ENCODE data around the gene CFAP54. TPM values are rescaled to one million over a fixed set of nuclear protein-coding genes. Genes with fewer than 3 reads are reported as not detected.

Gene CFAP54
- total and polyA plus RNA-seq, 2 donors (not counting 1 experiment from before 2014, with no cell fraction given): 0.93 to 7.1 TPM

DNA sequence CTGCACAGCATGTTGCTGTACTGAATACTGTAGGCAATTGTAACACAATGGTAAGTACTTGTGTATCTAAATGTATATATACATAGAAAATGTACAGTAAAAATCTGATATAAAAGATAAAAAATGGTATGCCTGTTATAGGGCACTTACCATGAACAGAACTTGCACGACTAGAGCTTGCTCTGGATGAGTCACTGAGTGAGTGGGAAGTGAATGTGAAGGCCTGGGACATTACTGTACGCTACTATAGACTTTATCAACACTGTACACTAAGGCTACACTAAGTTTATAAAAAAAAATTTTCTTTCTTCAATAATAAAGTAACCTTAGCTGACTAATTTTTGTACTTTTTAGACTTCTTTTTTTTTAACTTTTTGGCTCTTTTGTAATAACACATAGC is 393.5 kb downstream of the CFAP54 start:
- Histone ChIP-seq H2AFZ (ENCODE audit: low read length) (no peak overlapping the region), H3K27ac (ENCODE audit: insufficient read depth, low read length) (no peak overlapping the region), H3K27me3 (ENCODE audit: control insufficient read depth, insufficient read depth, low read length) (no peaks in the 10 kb centered on the region), H4K20me1 (ENCODE audit: control insufficient read depth, extremely low read depth, insufficient read depth, low read length) (no peaks in the 10 kb centered on the region), H3K79me2 (ENCODE audit: control insufficient read depth, insufficient read depth, low read length) (no peaks in the 10 kb centered on the region), H3K9me3 (ENCODE audit: control insufficient read depth, insufficient read depth, low read depth, low read length) (no peaks in the 10 kb centered on the region), H3K9ac (ENCODE audit: insufficient read depth, low read length) (no peak overlapping the region), H3K36me3 (ENCODE audit: control insufficient read depth, insufficient read depth, low read length) (no peaks in the 10 kb centered on the region), H3K4me1 (ENCODE audit: control insufficient read depth, extremely low read depth, insufficient read depth, low read length) (no peaks in the 10 kb centered on the region), H3K4me3 (replicated peaks in 1 of 4; ENCODE audit: control extremely low read depth in 1 of 4, insufficient read depth in 1 of 4, low read depth in 3 of 4, low read length in 4 of 4) (no peak overlapping the region), H3K4me2 (ENCODE audit: extremely low read depth, insufficient read depth, low read length) (no peak overlapping the region)
- TF ChIP-seq, protein P1, sequence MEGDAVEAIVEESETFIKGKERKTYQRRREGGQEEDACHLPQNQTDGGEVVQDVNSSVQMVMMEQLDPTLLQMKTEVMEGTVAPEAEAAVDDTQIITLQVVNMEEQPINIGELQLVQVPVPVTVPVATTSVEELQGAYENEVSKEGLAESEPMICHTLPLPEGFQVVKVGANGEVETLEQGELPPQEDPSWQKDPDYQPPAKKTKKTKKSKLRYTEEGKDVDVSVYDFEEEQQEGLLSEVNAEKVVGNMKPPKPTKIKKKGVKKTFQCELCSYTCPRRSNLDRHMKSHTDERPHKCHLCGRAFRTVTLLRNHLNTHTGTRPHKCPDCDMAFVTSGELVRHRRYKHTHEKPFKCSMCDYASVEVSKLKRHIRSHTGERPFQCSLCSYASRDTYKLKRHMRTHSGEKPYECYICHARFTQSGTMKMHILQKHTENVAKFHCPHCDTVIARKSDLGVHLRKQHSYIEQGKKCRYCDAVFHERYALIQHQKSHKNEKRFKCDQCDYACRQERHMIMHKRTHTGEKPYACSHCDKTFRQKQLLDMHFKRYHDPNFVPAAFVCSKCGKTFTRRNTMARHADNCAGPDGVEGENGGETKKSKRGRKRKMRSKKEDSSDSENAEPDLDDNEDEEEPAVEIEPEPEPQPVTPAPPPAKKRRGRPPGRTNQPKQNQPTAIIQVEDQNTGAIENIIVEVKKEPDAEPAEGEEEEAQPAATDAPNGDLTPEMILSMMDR (conservative IDR thresholded peaks at IDR 0.05 in 1 of 2, IDR thresholded peaks at IDR 0.05 in 1 of 2; ENCODE audit: low read depth in 1 of 2, low read length in 2 of 2): no peak
- no peak for TF ChIP-seq EZH2 (IDR thresholded peaks at IDR 0.05; ENCODE audit: low read length, missing control alignments)
- DNase-seq (ENCODE audit: low read depth in 2 of 2): peak; percentile 64 to 93

DNA sequence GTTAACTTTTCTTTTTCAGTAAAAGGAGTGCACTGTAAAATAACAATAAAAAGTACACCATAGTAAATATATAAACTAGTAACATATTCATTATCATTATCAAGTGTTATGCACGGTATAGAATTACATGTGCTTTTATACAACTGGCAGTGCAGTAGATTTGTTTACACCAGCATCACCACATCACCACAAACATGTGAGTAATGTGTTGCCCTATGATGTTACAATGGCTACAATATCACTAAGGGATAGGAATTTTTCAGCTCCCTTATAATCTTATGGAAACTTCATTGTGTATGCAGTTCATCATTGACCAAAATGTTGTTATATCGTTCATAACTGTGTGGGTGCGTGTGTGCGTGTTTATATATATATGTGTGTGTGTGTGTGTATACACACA is 394.2 kb downstream of the CFAP54 start:
- H3K27ac ChIP-seq (ENCODE audit: insufficient read depth, low read length): no peak overlapping the region
- H3K9me3 ChIP-seq (ENCODE audit: control insufficient read depth, insufficient read depth, low read depth, low read length): no peaks in the 10 kb centered on the region
- TF ChIP-seq, protein P1 (conservative IDR thresholded peaks at IDR 0.05 in 1 of 2, IDR thresholded peaks at IDR 0.05 in 1 of 2; ENCODE audit: low read depth in 1 of 2, low read length in 2 of 2): no peak
- no peak for TF ChIP-seq EZH2 (IDR thresholded peaks at IDR 0.05; ENCODE audit: low read length, missing control alignments)
- no peaks in the 10 kb centered on the region for H3K79me2 ChIP-seq (ENCODE audit: control insufficient read depth, insufficient read depth, low read length)
- H3K4me2 ChIP-seq (ENCODE audit: extremely low read depth, insufficient read depth, low read length): no peak overlapping the region
- no peaks in the 10 kb centered on the region for H3K36me3 ChIP-seq (ENCODE audit: control insufficient read depth, insufficient read depth, low read length)
- H2AFZ ChIP-seq (ENCODE audit: low read length): no peak overlapping the region
- peak; percentile 12 to 67 for DNase-seq (ENCODE audit: low read depth in 2 of 2)
- no peaks in the 10 kb centered on the region for H3K27me3 ChIP-seq (ENCODE audit: control insufficient read depth, insufficient read depth, low read length)
- no peaks in the 10 kb centered on the region for H3K4me1 ChIP-seq (ENCODE audit: control insufficient read depth, extremely low read depth, insufficient read depth, low read length)
- no peaks in the 10 kb centered on the region for H4K20me1 ChIP-seq (ENCODE audit: control insufficient read depth, extremely low read depth, insufficient read depth, low read length)
- H3K9ac ChIP-seq (ENCODE audit: insufficient read depth, low read length): no peak overlapping the region
- no peak overlapping the region for H3K4me3 ChIP-seq (replicated peaks in 1 of 4; ENCODE audit: control extremely low read depth in 1 of 4, insufficient read depth in 1 of 4, low read depth in 3 of 4, low read length in 4 of 4)

DNA sequence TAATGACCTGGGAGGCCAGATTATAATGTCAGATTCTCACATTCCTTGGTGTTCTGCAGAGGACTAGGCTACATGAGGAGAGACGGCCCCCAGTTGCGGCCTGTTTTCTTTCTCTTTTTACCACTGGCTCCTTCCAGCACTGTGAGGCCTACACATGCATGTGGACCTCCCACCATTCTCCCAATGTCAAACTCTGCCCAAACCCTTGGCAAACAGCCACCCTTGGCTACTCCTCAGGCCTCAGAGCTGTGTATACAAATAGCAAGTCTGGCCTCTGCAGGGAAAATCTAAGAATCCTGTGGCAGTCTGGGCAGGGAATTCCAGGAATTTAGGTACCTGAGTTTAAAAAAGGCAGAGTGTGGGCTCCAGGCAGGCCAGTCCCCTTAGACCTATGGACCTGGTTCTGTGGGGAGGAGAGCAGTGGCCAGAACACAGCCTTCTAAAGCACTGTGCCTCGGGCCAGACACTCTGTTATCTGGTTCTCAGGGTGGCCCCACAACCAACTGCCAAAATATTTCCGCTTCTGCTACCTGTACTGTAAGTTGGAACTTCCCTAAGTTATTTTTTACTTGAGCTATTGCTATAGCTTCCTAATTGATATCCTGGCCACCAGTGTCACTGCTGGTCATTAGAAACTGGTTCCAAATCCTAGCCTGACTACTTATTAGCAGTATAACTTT is 397.8 kb downstream of the CFAP54 start:
- H3K27ac ChIP-seq (ENCODE audit: insufficient read depth, low read length): no peak overlapping the region
- no peak overlapping the region for H3K9ac ChIP-seq (ENCODE audit: insufficient read depth, low read length)
- no peak overlapping the region for H2AFZ ChIP-seq (ENCODE audit: low read length)
- peak; percentile 75 to 90 for DNase-seq (ENCODE audit: low read depth in 2 of 2)
- H3K4me3 ChIP-seq (replicated peaks in 1 of 4; ENCODE audit: control extremely low read depth in 1 of 4, insufficient read depth in 1 of 4, low read depth in 3 of 4, low read length in 4 of 4): no peak overlapping the region
- no peaks in the 10 kb centered on the region for H4K20me1 ChIP-seq (ENCODE audit: control insufficient read depth, extremely low read depth, insufficient read depth, low read length)
- TF ChIP-seq, protein P1 (conservative IDR thresholded peaks at IDR 0.05 in 1 of 2, IDR thresholded peaks at IDR 0.05 in 1 of 2; ENCODE audit: low read depth in 1 of 2, low read length in 2 of 2): no peak
- no peak for TF ChIP-seq EZH2 (IDR thresholded peaks at IDR 0.05; ENCODE audit: low read length, missing control alignments)
- H3K79me2 ChIP-seq (ENCODE audit: control insufficient read depth, insufficient read depth, low read length): no peaks in the 10 kb centered on the region
- no peaks in the 10 kb centered on the region for H3K9me3 ChIP-seq (ENCODE audit: control insufficient read depth, insufficient read depth, low read depth, low read length)
- no peak overlapping the region for H3K4me2 ChIP-seq (ENCODE audit: extremely low read depth, insufficient read depth, low read length)
- no peaks in the 10 kb centered on the region for H3K4me1 ChIP-seq (ENCODE audit: control insufficient read depth, extremely low read depth, insufficient read depth, low read length)
- no peaks in the 10 kb centered on the region for H3K36me3 ChIP-seq (ENCODE audit: control insufficient read depth, insufficient read depth, low read length)
- no peaks in the 10 kb centered on the region for H3K27me3 ChIP-seq (ENCODE audit: control insufficient read depth, insufficient read depth, low read length)

All from fibroblast of lung (primary cell).